Thymus (tissue), 14 donors: Measurements from ENCODE around the gene PCDHB14. TPM values are rescaled to one million over a fixed set of nuclear protein-coding genes. Genes with fewer than 3 reads are reported as not detected.
"Not testable (repeated sequence)": the region's sequence is repeated elsewhere in the genome, so short reads cannot be mapped to it uniquely, and the experiment has no call there.

ENCODE experiments used
- DNase-seq, 9 donors: peaks; one replicate each; pipeline ENCODE4 v3.0.0-alpha.2; 2013; ENCODE audit warnings: low spot score in 9 of 9, low read depth in 6 of 9, missing footprints in 1 of 9
- H3K27ac ChIP-seq, 2 donors: one replicate each; pipeline ENCODE4 v1.5.1; 2013; ENCODE audit warnings: control low read depth in 1 of 2, low read depth in 1 of 2, low read length in 1 of 2, mild to moderate bottlenecking in 1 of 2, moderate library complexity in 1 of 2
- H3K27me3 ChIP-seq, 2 donors: one replicate each; pipeline ENCODE4 v1.5.1; 2013; ENCODE audit warnings: low read length in 1 of 2; ENCODE audit not compliant: control insufficient read depth in 2 of 2, insufficient read depth in 1 of 2
- H3K36me3 ChIP-seq, 2 donors: one replicate each; pipeline ENCODE4 v1.5.1; 2013; ENCODE audit warnings: low read length in 1 of 2, mild to moderate bottlenecking in 1 of 2, moderate library complexity in 1 of 2; ENCODE audit not compliant: control insufficient read depth in 2 of 2, insufficient read depth in 2 of 2
- H3K4me1 ChIP-seq, 2 donors: one replicate each; pipeline ENCODE4 v1.5.1; 2013; ENCODE audit warnings: low read length in 2 of 2; ENCODE audit not compliant: control insufficient read depth in 2 of 2, insufficient read depth in 2 of 2
- H3K4me3 ChIP-seq, 2 donors: one replicate each; pipeline ENCODE4 v1.5.1; 2013; ENCODE audit warnings: low read length in 2 of 2, control low read depth in 1 of 2, mild to moderate bottlenecking in 1 of 2
- H3K9me3 ChIP-seq, 2 donors: one replicate each; pipeline ENCODE4 v1.5.1; 2013; ENCODE audit warnings: low read length in 1 of 2, mild to moderate bottlenecking in 1 of 2; ENCODE audit not compliant: control insufficient read depth in 2 of 2, insufficient read depth in 1 of 2
- WGBS: extraction: QIAGEN DNeasy Blood & Tissue Kit; methylation state at CpG from one replicate; pipeline ENCODE4 v1.1.7; 2013; 5-methylcytosine and 5-hydroxymethylcytosine counted together
- long read RNA-seq, 10 donors: transcript quantifications; one replicate each; lab custom pipeline, GENCODE V29; 2026
- polyA plus RNA-seq: library from polyadenylated mRNA; stranded (reverse); fragments of 200-250 nt; gene quantifications from one replicate; pipeline ENCODE4 v1.2.3, GENCODE V29; 2013
- total RNA-seq: library from RNA; stranded (reverse); fragments of 120-200 nt; gene quantifications from one replicate; pipeline ENCODE4 v1.2.4, GENCODE V29; 2013
- donor health status: healthy.

The PCDHB14 gene
- total RNA-seq (0.38 TPM), polyA plus RNA-seq (0.87 TPM)
- long read RNA-seq, donor 1 = 0 reads
- long read RNA-seq, donor 2 = 0 reads
- long read RNA-seq, donor 3 = 0 reads
- long read RNA-seq, donor 4 = 0 reads
- long read RNA-seq, donor 5, full-length matches to known transcripts = 2 of 2 reads
- long read RNA-seq, donor 5, partial matches to known transcripts = 0 of 2 reads
- long read RNA-seq, donor 5, other reads (novel, unspliced or antisense) = 0 of 2 reads
- long read RNA-seq, donor 6, full-length matches to known transcripts = 1 of 1 reads
- long read RNA-seq, donor 6, partial matches to known transcripts = 0 of 1 reads
- long read RNA-seq, donor 6, other reads (novel, unspliced or antisense) = 0 of 1 reads
- long read RNA-seq, donor 7, full-length matches to known transcripts = 1 of 1 reads
- long read RNA-seq, donor 7, partial matches to known transcripts = 0 of 1 reads
- long read RNA-seq, donor 7, other reads (novel, unspliced or antisense) = 0 of 1 reads
- long read RNA-seq, donor 8, full-length matches to known transcripts = 3 of 3 reads
- long read RNA-seq, donor 8, partial matches to known transcripts = 0 of 3 reads
- long read RNA-seq, donor 8, other reads (novel, unspliced or antisense) = 0 of 3 reads
- long read RNA-seq, donor 9, full-length matches to known transcripts = 1 of 1 reads
- long read RNA-seq, donor 9, partial matches to known transcripts = 0 of 1 reads
- long read RNA-seq, donor 9, other reads (novel, unspliced or antisense) = 0 of 1 reads
- long read RNA-seq, donor 10 = 0 reads

- DNase-seq = peak in 3 of 9 donors; percentile 2 to 29 (median 6)
- peaks cover 0 to 4% of the 10 kb centered on the region in 2 donors for H3K9me3 ChIP-seq
- 29% methylated on average over 15 of the region's 15 CpGs for WGBS
- H3K27me3 ChIP-seq = peaks cover 0 to 31% of the 10 kb centered on the region in 2 donors
- H3K4me1 ChIP-seq = no peaks in the 10 kb centered on the region
- no peak within 1 kb of the TSS for H3K4me3 ChIP-seq
- H3K36me3 ChIP-seq = no peaks in the 10 kb centered on the region
- no peak within 1 kb of the TSS for H3K27ac ChIP-seq
These were observed at the start of gene PCDHB14 for GRCh38 chr5:141223112-141223783. Gene PCDHB14 (plus strand): TSS chr5:141223343. CDS start chr5:141223506, 163 bp downstream.

- DNase-seq, H3K4me1 ChIP-seq, H3K36me3 ChIP-seq, H3K4me3 ChIP-seq, H3K9me3 ChIP-seq, H3K27ac ChIP-seq: not testable (repeated sequence)
- H3K27me3 ChIP-seq = peaks cover 0 to 26% of the 10 kb centered on the region in 2 donors
- 54% methylated on average over 75 of the region's 79 CpGs for WGBS
These were observed 48.6 kb upstream of the PCDHB14 start for GRCh38 chr5:141174291-141175104.

GRCh38 chr5:141175933-141176332 is 47.2 kb upstream of the PCDHB14 start:
- 73% methylated on average over 1 of the region's 1 CpG for WGBS
- peaks cover 6 to 10% of the 10 kb centered on the region in 2 donors for H3K9me3 ChIP-seq
- H3K4me3 ChIP-seq = no peak overlapping the region
- no peak overlapping the region for H3K27ac ChIP-seq
- H3K4me1 ChIP-seq = no peaks in the 10 kb centered on the region
- H3K36me3 ChIP-seq = no peaks in the 10 kb centered on the region
- no peak for DNase-seq
- peaks cover 0 to 31% of the 10 kb centered on the region in 2 donors for H3K27me3 ChIP-seq

- not testable (repeated sequence) for H3K27ac ChIP-seq, H3K36me3 ChIP-seq, DNase-seq, H3K9me3 ChIP-seq, H3K4me3 ChIP-seq, H3K4me1 ChIP-seq
- peaks cover 0 to 35% of the 10 kb centered on the region in 2 donors for H3K27me3 ChIP-seq
- 31% methylated on average over 14 of the region's 18 CpGs for WGBS
These were observed 45.5 kb upstream of the PCDHB14 start, which contains the start of gene PCDHB8 for GRCh38 chr5:141177577-141178191. Gene PCDHB8 (plus strand): TSS chr5:141177790. CDS start chr5:141178035, 245 bp downstream.

GRCh38 chr5:141179371-141179770 is 43.8 kb upstream of the PCDHB14 start:
- peaks cover 0 to 31% of the 10 kb centered on the region in 2 donors for H3K27me3 ChIP-seq
- not testable (repeated sequence) for H3K27ac ChIP-seq, H3K36me3 ChIP-seq, H3K4me3 ChIP-seq, H3K4me1 ChIP-seq, H3K9me3 ChIP-seq, DNase-seq
- WGBS = 50% methylated on average over 35 of the region's 39 CpGs

GRCh38 chr5:141179876-141180275 is 43.3 kb upstream of the PCDHB14 start:
- H3K36me3 ChIP-seq, H3K4me1 ChIP-seq, H3K27ac ChIP-seq, H3K9me3 ChIP-seq, DNase-seq, H3K4me3 ChIP-seq: not testable (repeated sequence)
- peaks cover 0 to 33% of the 10 kb centered on the region in 2 donors for H3K27me3 ChIP-seq
- 40% methylated on average over 25 of the region's 32 CpGs for WGBS

GRCh38 chr5:141180313-141180712 is 42.8 kb upstream of the PCDHB14 start:
- no peaks in the 10 kb centered on the region for H3K4me1 ChIP-seq
- 44% methylated on average over 1 of the region's 1 CpG for whole genome bisulfite sequencing
- H3K4me3 ChIP-seq = no peak overlapping the region
- H3K27ac ChIP-seq = no peak overlapping the region
- H3K36me3 ChIP-seq = no peaks in the 10 kb centered on the region
- H3K9me3 ChIP-seq = peaks cover 2 to 6% of the 10 kb centered on the region in 2 donors
- no peak for DNase-seq
- H3K27me3 ChIP-seq = peaks cover 0 to 32% of the 10 kb centered on the region in 2 donors

- H3K27ac ChIP-seq = no peak within 1 kb of the TSS
- 23% methylated on average over 13 of the region's 13 CpGs for WGBS
- H3K27me3 ChIP-seq = peaks cover 0 to 37% of the 10 kb centered on the region in 2 donors
- DNase-seq = no peak
- H3K4me1 ChIP-seq = no peaks in the 10 kb centered on the region
- no peak within 1 kb of the TSS for H3K4me3 ChIP-seq
- peaks cover 2 to 8% of the 10 kb centered on the region in 2 donors for H3K9me3 ChIP-seq
- H3K36me3 ChIP-seq = no peaks in the 10 kb centered on the region
These were observed 40.9 kb upstream of the PCDHB14 start, which contains the start of gene PCDHB16 for GRCh38 chr5:141182248-141182647. Gene PCDHB16 (plus strand): TSS chr5:141182387. CDS start chr5:141182560, 173 bp downstream.
